Uterus (tissue), 2 donors: ENCODE measurements around the gene MLF2.

Source experiments
- POLR2A ChIP-seq, 2 donors: fragments of 450-650 bp; IDR thresholded peaks; one replicate each; pipeline ENCODE4 v1.6.1; 2016; ENCODE audit warnings: antibody characterized with exemption in 2 of 2, mild to moderate bottlenecking in 1 of 2, moderate library complexity in 1 of 2
- TF ChIP-seq, protein P1 (sequence below), 4 experiments: fragments of 200-600 bp in 2 of 4; fragments of 450-650 bp in 2 of 4; sonication (generic) in 2 of 4; IDR thresholded peaks; one replicate each; pipeline ENCODE4 v1.5.1; 2016 to 2019; ENCODE audit warnings: antibody characterized with exemption in 4 of 4, mild to moderate bottlenecking in 2 of 4, moderate library complexity in 1 of 4

- TF ChIP-seq, protein P1, sequence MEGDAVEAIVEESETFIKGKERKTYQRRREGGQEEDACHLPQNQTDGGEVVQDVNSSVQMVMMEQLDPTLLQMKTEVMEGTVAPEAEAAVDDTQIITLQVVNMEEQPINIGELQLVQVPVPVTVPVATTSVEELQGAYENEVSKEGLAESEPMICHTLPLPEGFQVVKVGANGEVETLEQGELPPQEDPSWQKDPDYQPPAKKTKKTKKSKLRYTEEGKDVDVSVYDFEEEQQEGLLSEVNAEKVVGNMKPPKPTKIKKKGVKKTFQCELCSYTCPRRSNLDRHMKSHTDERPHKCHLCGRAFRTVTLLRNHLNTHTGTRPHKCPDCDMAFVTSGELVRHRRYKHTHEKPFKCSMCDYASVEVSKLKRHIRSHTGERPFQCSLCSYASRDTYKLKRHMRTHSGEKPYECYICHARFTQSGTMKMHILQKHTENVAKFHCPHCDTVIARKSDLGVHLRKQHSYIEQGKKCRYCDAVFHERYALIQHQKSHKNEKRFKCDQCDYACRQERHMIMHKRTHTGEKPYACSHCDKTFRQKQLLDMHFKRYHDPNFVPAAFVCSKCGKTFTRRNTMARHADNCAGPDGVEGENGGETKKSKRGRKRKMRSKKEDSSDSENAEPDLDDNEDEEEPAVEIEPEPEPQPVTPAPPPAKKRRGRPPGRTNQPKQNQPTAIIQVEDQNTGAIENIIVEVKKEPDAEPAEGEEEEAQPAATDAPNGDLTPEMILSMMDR (IDR thresholded peaks at IDR 0.05): no peak
- no peak for TF ChIP-seq POLR2A (IDR thresholded peaks at IDR 0.05)
Measured at GRCh38 chr12:6778217-6778573, 25.3 kb upstream of the MLF2 start.
